ENCODE results near the gene SPOCD1. TPM values are rescaled to one million over a fixed set of nuclear protein-coding genes. Genes with fewer than 3 reads are reported as not detected.

The SPOCD1 gene
- total RNA-seq: not detected

DNA sequence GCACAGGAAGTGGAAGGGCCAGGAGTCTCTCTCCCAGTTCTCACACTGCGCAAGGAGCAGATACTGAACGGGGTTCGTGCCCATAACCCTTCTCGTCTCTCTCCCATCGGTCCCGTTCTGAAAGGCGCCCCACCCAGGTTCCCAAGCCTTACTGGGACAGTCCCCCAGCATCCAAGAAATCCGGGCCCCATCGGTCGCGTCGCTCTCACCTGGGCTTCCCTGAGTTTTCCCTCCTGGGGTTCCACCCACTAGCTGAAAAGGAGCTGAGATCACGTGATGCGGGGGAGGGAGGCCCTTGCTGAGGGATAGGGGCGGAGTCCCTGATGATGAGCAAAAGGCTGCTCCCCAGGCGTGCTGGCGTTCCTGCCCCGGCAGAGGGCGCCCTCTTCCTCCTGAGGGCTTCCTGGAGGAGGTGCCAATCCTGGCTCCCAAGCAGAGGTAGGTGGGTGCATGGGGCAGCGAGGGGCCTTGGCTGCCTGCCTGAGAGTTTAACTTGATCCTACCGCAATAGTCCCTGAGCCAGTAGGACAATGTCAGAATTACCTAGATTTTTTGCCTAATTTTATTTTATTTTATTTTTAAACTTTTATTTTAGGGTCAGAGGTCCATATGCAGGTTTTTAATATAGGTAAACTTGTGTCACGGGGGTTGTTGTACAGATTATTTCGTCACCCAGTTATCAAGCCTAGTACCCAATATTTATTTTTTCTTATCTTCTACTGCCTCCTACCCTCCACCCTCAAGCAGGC lies at the start of gene SPOCD1:
TSS of gene SPOCD1 (minus strand) at position 271 of the 749 bp plus-strand sequence. CDS start 689 bp downstream, outside the sequence.
- Histone ChIP-seq H3K27ac (ENCODE audit: low read depth, low read length) (no peak within 1 kb of the TSS), H3K4me1 (ENCODE audit: control insufficient read depth in 3 of 3, insufficient read depth in 3 of 3, low read length in 3 of 3) (no peaks in the 10 kb centered on the region), H3K9ac (ENCODE audit: low read depth in 1 of 3, low read length in 3 of 3) (no peak within 1 kb of the TSS), H3K36me3 (ENCODE audit: control insufficient read depth in 3 of 3, insufficient read depth in 3 of 3, low read length in 3 of 3) (no peaks in the 10 kb centered on the region), H3K4me3 (ENCODE audit: low read length in 3 of 3) (no peak within 1 kb of the TSS), H3K27me3 (ENCODE audit: control insufficient read depth in 3 of 3, insufficient read depth in 3 of 3, low read length in 3 of 3) (no peaks in the 10 kb centered on the region), H3K9me3 (ENCODE audit: control insufficient read depth in 3 of 3, low read length in 3 of 3) (no peaks in the 10 kb centered on the region)

DNA sequence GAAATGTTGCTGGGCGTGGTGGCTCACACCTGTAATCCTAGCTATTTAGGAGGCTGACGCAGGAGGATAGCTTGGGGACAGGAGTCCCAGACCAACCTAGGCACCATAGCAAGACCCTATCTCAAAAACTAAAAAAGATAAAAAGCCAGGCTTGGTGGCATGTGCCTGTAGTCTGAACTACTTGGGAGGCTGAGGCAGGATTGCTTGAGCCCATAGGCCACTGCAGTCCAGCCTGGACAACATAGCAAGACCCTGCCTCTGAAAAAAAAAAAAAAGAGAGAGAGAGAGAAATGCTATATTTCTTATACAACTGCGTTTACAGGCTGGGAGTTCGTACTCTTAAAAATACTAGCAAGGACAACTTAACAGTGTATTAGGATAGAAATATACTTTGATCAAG lies 46.2 kb upstream of the SPOCD1 start:
- H3K4me3 ChIP-seq (ENCODE audit: low read length in 3 of 3): no peak overlapping the region
- no peak overlapping the region for H3K27ac ChIP-seq (ENCODE audit: low read depth, low read length)
- no peak overlapping the region for H3K9ac ChIP-seq (ENCODE audit: low read depth in 1 of 3, low read length in 3 of 3)
- no peaks in the 10 kb centered on the region for H3K4me1 ChIP-seq (ENCODE audit: control insufficient read depth in 3 of 3, insufficient read depth in 3 of 3, low read length in 3 of 3)
- no peaks in the 10 kb centered on the region for H3K36me3 ChIP-seq (ENCODE audit: control insufficient read depth in 3 of 3, insufficient read depth in 3 of 3, low read length in 3 of 3)
- no peaks in the 10 kb centered on the region for H3K9me3 ChIP-seq (ENCODE audit: control insufficient read depth in 3 of 3, low read length in 3 of 3)
- H3K27me3 ChIP-seq (ENCODE audit: control insufficient read depth in 3 of 3, insufficient read depth in 3 of 3, low read length in 3 of 3): no peaks in the 10 kb centered on the region

DNA sequence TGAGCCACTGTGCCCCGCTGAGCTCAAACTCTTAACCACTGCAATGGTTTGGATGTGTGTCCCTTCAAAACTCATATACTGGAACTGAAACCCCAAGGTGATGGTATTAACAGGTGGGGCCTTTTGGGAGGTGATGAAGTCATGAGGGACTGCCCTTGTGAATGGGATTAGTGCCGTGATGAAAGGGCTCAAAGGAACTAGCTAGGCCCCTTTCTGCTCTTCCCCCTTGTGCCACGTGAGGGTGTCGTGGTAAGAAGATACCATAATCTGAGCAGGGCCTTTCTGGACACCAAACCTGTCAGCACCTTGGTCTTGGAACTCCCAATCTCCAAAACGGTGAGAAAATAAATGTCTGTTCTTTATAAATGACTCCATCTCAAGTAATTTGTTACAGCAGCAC lies 45.5 kb upstream of the SPOCD1 start:
- Histone ChIP-seq H3K9ac (ENCODE audit: low read depth in 1 of 3, low read length in 3 of 3) (no peak overlapping the region), H3K27me3 (ENCODE audit: control insufficient read depth in 3 of 3, insufficient read depth in 3 of 3, low read length in 3 of 3) (no peaks in the 10 kb centered on the region), H3K9me3 (ENCODE audit: control insufficient read depth in 3 of 3, low read length in 3 of 3) (no peaks in the 10 kb centered on the region), H3K4me3 (ENCODE audit: low read length in 3 of 3) (no peak overlapping the region), H3K4me1 (ENCODE audit: control insufficient read depth in 3 of 3, insufficient read depth in 3 of 3, low read length in 3 of 3) (no peaks in the 10 kb centered on the region), H3K27ac (ENCODE audit: low read depth, low read length) (no peak overlapping the region), H3K36me3 (ENCODE audit: control insufficient read depth in 3 of 3, insufficient read depth in 3 of 3, low read length in 3 of 3) (no peaks in the 10 kb centered on the region)

DNA sequence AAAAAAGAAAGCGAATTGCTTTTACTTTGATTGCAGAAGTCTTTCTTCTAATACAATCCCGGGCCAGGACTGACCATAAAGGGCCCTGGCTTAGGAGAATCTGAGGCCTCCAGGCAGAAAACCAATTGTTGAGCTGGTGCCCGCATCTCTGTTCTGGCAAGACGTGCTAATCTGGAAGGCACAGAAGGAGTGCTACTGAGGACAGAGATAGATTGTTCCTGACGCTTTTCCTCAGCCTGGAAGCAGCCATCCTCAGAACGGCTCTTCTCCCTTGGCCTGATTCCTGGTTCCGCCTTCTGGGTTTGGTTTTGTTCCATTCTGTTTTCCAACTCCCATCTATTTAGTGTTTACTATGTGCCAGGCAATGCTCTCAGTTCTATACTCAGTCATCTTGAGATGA lies 44.8 kb upstream of the SPOCD1 start:
- H3K9ac ChIP-seq (ENCODE audit: low read depth in 1 of 3, low read length in 3 of 3): no peak overlapping the region
- H3K9me3 ChIP-seq (ENCODE audit: control insufficient read depth in 3 of 3, low read length in 3 of 3): no peaks in the 10 kb centered on the region
- no peak overlapping the region for H3K4me3 ChIP-seq (ENCODE audit: low read length in 3 of 3)
- H3K36me3 ChIP-seq (ENCODE audit: control insufficient read depth in 3 of 3, insufficient read depth in 3 of 3, low read length in 3 of 3): no peaks in the 10 kb centered on the region
- H3K27ac ChIP-seq (ENCODE audit: low read depth, low read length): no peak overlapping the region
- H3K27me3 ChIP-seq (ENCODE audit: control insufficient read depth in 3 of 3, insufficient read depth in 3 of 3, low read length in 3 of 3): no peaks in the 10 kb centered on the region
- no peaks in the 10 kb centered on the region for H3K4me1 ChIP-seq (ENCODE audit: control insufficient read depth in 3 of 3, insufficient read depth in 3 of 3, low read length in 3 of 3)

DNA sequence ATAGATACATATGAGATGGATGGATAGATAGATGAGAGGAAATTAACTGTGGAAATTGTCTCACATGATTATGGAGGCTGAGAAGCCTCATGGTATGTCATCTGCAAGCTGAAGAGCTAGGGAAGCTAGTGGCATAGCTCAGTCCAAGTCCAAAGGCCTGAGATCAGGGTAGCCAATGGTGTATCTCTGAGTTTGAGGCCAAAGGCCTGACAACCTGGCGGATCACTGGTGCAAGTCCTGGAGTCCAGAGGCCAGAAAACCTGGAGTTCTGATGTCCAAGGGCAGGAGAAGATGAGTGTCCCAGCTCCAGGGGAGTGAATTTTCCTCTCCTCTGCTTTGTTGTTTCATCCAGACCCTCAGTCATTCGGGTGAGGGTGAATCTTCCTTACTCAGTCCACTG lies 43.9 kb upstream of the SPOCD1 start:
- no peak overlapping the region for H3K9ac ChIP-seq (ENCODE audit: low read depth in 1 of 3, low read length in 3 of 3)
- H3K9me3 ChIP-seq (ENCODE audit: control insufficient read depth in 3 of 3, low read length in 3 of 3): no peaks in the 10 kb centered on the region
- no peak overlapping the region for H3K4me3 ChIP-seq (ENCODE audit: low read length in 3 of 3)
- H3K4me1 ChIP-seq (ENCODE audit: control insufficient read depth in 3 of 3, insufficient read depth in 3 of 3, low read length in 3 of 3): no peaks in the 10 kb centered on the region
- H3K27me3 ChIP-seq (ENCODE audit: control insufficient read depth in 3 of 3, insufficient read depth in 3 of 3, low read length in 3 of 3): no peaks in the 10 kb centered on the region
- no peak overlapping the region for H3K27ac ChIP-seq (ENCODE audit: low read depth, low read length)
- no peaks in the 10 kb centered on the region for H3K36me3 ChIP-seq (ENCODE audit: control insufficient read depth in 3 of 3, insufficient read depth in 3 of 3, low read length in 3 of 3)

GRCh38 chr1:31859044-31859443 lies 43.2 kb upstream of the SPOCD1 start:
- Histone ChIP-seq H3K9me3 (ENCODE audit: control insufficient read depth in 3 of 3, low read length in 3 of 3) (no peaks in the 10 kb centered on the region), H3K9ac (ENCODE audit: low read depth in 1 of 3, low read length in 3 of 3) (no peak overlapping the region), H3K4me1 (ENCODE audit: control insufficient read depth in 3 of 3, insufficient read depth in 3 of 3, low read length in 3 of 3) (no peaks in the 10 kb centered on the region), H3K27me3 (ENCODE audit: control insufficient read depth in 3 of 3, insufficient read depth in 3 of 3, low read length in 3 of 3) (no peaks in the 10 kb centered on the region), H3K36me3 (ENCODE audit: control insufficient read depth in 3 of 3, insufficient read depth in 3 of 3, low read length in 3 of 3) (no peaks in the 10 kb centered on the region), H3K4me3 (ENCODE audit: low read length in 3 of 3) (no peak overlapping the region), H3K27ac (ENCODE audit: low read depth, low read length) (no peak overlapping the region)

DNA sequence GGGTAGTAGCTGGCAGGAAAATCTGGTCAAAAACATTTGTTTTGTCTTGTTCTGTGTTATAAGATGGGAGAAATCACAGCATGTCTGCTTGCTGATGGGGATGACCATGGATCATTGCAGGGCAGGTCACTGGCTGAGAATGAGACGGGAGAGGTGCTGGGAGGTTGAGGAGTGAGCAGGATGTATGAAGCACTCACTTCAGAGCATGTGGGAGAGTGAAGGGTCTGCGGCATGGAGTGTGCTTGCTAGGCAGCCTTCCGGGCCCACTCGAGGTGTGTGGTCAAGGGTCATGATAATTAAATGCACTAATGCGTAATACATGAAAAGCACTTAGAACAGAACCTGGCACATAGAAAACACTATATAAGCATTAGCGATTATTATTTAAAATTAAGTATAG lies 42.0 kb upstream of the SPOCD1 start:
- H3K4me3 ChIP-seq (ENCODE audit: low read length in 3 of 3): no peak overlapping the region
- no peaks in the 10 kb centered on the region for H3K27me3 ChIP-seq (ENCODE audit: control insufficient read depth in 3 of 3, insufficient read depth in 3 of 3, low read length in 3 of 3)
- H3K9ac ChIP-seq (ENCODE audit: low read depth in 1 of 3, low read length in 3 of 3): no peak overlapping the region
- H3K36me3 ChIP-seq (ENCODE audit: control insufficient read depth in 3 of 3, insufficient read depth in 3 of 3, low read length in 3 of 3): no peaks in the 10 kb centered on the region
- no peak overlapping the region for H3K27ac ChIP-seq (ENCODE audit: low read depth, low read length)
- H3K4me1 ChIP-seq (ENCODE audit: control insufficient read depth in 3 of 3, insufficient read depth in 3 of 3, low read length in 3 of 3): no peaks in the 10 kb centered on the region
- H3K9me3 ChIP-seq (ENCODE audit: control insufficient read depth in 3 of 3, low read length in 3 of 3): no peaks in the 10 kb centered on the region

DNA sequence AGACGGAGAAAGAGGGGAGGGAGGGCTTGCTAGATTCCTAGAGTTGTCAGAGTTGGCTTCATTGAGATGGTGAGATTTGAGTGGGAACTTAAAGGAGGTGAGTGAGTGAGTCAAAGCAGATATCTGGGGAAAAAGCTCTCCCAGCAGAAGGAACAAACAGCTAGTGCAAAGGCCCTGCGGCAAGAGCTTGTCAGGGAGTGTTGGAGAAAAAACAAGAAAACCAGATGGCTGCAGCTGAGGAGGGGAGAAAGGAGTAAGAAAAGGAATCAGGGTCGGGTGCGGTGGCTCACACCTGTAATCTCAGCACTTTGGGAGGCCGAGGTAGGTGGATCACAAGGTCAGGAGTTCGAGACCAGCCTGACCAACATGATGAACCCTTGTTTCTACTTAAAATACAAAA lies 40.3 kb upstream of the SPOCD1 start:
- no peaks in the 10 kb centered on the region for H3K27me3 ChIP-seq (ENCODE audit: control insufficient read depth in 3 of 3, insufficient read depth in 3 of 3, low read length in 3 of 3)
- no peak overlapping the region for H3K27ac ChIP-seq (ENCODE audit: low read depth, low read length)
- no peaks in the 10 kb centered on the region for H3K9me3 ChIP-seq (ENCODE audit: control insufficient read depth in 3 of 3, low read length in 3 of 3)
- no peaks in the 10 kb centered on the region for H3K36me3 ChIP-seq (ENCODE audit: control insufficient read depth in 3 of 3, insufficient read depth in 3 of 3, low read length in 3 of 3)
- no peaks in the 10 kb centered on the region for H3K4me1 ChIP-seq (ENCODE audit: control insufficient read depth in 3 of 3, insufficient read depth in 3 of 3, low read length in 3 of 3)
- H3K9ac ChIP-seq (ENCODE audit: low read depth in 1 of 3, low read length in 3 of 3): no peak overlapping the region
- H3K4me3 ChIP-seq (ENCODE audit: low read length in 3 of 3): no peak overlapping the region

GRCh38 chr1:31855038-31855845 lies 39.4 kb upstream of the SPOCD1 start:
- H3K27ac ChIP-seq (ENCODE audit: low read depth, low read length): no peak overlapping the region
- no peaks in the 10 kb centered on the region for H3K36me3 ChIP-seq (ENCODE audit: control insufficient read depth in 3 of 3, insufficient read depth in 3 of 3, low read length in 3 of 3)
- no peak overlapping the region for H3K4me3 ChIP-seq (ENCODE audit: low read length in 3 of 3)
- no peaks in the 10 kb centered on the region for H3K9me3 ChIP-seq (ENCODE audit: control insufficient read depth in 3 of 3, low read length in 3 of 3)
- H3K4me1 ChIP-seq (ENCODE audit: control insufficient read depth in 3 of 3, insufficient read depth in 3 of 3, low read length in 3 of 3): no peaks in the 10 kb centered on the region
- H3K27me3 ChIP-seq (ENCODE audit: control insufficient read depth in 3 of 3, insufficient read depth in 3 of 3, low read length in 3 of 3): no peaks in the 10 kb centered on the region
- no peak overlapping the region for H3K9ac ChIP-seq (ENCODE audit: low read depth in 1 of 3, low read length in 3 of 3)

- Histone ChIP-seq H3K9me3 (ENCODE audit: control insufficient read depth in 3 of 3, low read length in 3 of 3) (no peaks in the 10 kb centered on the region), H3K9ac (ENCODE audit: low read depth in 1 of 3, low read length in 3 of 3) (no peak overlapping the region), H3K4me3 (ENCODE audit: low read length in 3 of 3) (no peak overlapping the region), H3K27ac (ENCODE audit: low read depth, low read length) (no peak overlapping the region), H3K36me3 (ENCODE audit: control insufficient read depth in 3 of 3, insufficient read depth in 3 of 3, low read length in 3 of 3) (no peaks in the 10 kb centered on the region), H3K4me1 (ENCODE audit: control insufficient read depth in 3 of 3, insufficient read depth in 3 of 3, low read length in 3 of 3) (no peaks in the 10 kb centered on the region), H3K27me3 (ENCODE audit: control insufficient read depth in 3 of 3, insufficient read depth in 3 of 3, low read length in 3 of 3) (no peaks in the 10 kb centered on the region)
Measured at GRCh38 chr1:31849653-31850052, 33.8 kb upstream of the SPOCD1 start.

Measured in skeletal muscle tissue (tissue), 4 donors.